ENCODE data around the gene TAF3.

Gene TAF3

DNA sequence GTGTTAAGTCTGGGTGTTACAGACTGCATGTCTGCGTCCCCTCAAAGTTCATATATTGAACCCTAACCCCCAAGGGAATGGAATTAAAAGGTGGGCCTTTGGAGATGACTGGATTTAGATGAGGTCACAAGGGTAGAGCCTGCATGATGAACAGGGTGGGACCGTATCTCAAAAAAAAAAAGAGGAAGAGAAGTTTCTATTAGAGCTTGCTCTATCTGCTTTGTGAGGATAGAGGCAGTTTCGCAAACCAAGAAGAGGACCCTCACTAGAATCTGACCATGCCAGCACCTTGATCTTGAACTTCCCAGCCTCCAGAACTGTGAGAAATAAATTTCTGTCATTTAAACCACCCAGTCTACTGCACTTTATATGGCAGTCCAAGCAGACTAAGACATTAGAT is 31.9 kb upstream of the TAF3 start:
- Histone ChIP-seq H3K36me3 (ENCODE audit: low read length) (no peaks in the 10 kb centered on the region), H3K4me3 (ENCODE audit: insufficient read depth, low read length, poor library complexity, severe bottlenecking) (peak overlapping the region; percentile 72), H3K9ac (ENCODE audit: low read length) (peak overlapping the region; percentile 91; the same call in 1 of the 2 replicates)

DNA sequence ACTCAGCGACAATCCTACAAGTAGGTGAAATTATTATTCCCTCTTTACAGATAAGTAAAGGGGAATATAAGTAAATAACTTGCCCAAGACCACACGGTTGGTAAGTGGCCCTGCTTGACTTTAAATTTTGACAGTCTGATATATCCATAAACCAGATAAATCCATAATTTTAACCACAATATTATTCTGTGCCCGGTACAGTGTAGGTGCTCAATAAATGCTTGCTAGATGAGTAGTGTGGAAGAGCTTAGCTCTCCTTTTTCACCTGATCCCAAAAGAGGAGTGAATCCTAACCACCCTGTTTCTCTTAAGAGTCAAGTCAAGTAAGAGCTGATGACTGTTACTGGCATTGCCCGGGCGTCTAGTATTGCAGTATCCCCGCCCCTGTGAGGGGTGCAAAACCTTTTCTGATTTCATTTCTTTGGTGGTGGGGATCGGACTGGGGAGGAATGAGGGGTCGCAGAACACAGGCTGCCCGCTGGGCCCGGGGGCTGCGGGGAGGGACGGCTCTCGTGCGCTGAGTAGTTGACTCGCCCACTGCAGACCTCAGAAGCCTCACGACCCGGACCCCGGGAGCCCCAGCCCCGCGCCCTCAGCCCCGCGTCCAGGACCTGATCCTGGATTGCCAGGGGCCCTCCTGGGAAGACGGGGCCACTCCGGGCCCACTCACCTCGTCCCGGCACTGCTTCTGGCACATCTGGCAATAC is 31.0 kb upstream of the TAF3 start:
- Histone ChIP-seq H3K27ac (ENCODE audit: low read depth, low read length) (no peak overlapping the region), H3K4me3 (ENCODE audit: insufficient read depth, low read length, poor library complexity, severe bottlenecking) (peak overlapping the region; percentile 72), H3F3A (ENCODE audit: insufficient read depth) (no peaks in the 10 kb centered on the region), H3K27me3 (ENCODE audit: low read length) (no peaks in the 10 kb centered on the region), H2AFZ (ENCODE audit: low read depth, low read length, severe bottlenecking) (peak overlapping the region; percentile 56), H3K9me2 (replicated peaks; ENCODE audit: insufficient read depth, low read length) (no peaks in the 10 kb centered on the region), H3K4me2 (ENCODE audit: low read depth, low read length, poor library complexity, severe bottlenecking) (peak overlapping the region; percentile 79), H4K20me1 (ENCODE audit: low read depth, low read length) (peaks cover 17% of the 10 kb centered on the region), H3K79me2 (ENCODE audit: insufficient read depth, low read length) (peaks cover 98% of the 10 kb centered on the region), H3K9ac (ENCODE audit: low read length) (peak overlapping the region; percentile 91), H3K9me3 (ENCODE audit: insufficient read depth, low read length) (no peaks in the 10 kb centered on the region), H3K36me3 (ENCODE audit: low read length) (no peaks in the 10 kb centered on the region)
- TF ChIP-seq, protein P1, sequence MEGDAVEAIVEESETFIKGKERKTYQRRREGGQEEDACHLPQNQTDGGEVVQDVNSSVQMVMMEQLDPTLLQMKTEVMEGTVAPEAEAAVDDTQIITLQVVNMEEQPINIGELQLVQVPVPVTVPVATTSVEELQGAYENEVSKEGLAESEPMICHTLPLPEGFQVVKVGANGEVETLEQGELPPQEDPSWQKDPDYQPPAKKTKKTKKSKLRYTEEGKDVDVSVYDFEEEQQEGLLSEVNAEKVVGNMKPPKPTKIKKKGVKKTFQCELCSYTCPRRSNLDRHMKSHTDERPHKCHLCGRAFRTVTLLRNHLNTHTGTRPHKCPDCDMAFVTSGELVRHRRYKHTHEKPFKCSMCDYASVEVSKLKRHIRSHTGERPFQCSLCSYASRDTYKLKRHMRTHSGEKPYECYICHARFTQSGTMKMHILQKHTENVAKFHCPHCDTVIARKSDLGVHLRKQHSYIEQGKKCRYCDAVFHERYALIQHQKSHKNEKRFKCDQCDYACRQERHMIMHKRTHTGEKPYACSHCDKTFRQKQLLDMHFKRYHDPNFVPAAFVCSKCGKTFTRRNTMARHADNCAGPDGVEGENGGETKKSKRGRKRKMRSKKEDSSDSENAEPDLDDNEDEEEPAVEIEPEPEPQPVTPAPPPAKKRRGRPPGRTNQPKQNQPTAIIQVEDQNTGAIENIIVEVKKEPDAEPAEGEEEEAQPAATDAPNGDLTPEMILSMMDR (IDR thresholded peaks at IDR 0.05; ENCODE audit: insufficient read depth, low read length, poor library complexity, severe bottlenecking) = no peak
- TF ChIP-seq EZH2phosphoT487 (conservative IDR thresholded peaks at IDR 0.05; ENCODE audit: low read length) = no peak

More for the DNA sequence above, 31.9 kb upstream of the TAF3 start:
- Histone ChIP-seq H3K9me3 (ENCODE audit: insufficient read depth, low read length) (no peaks in the 10 kb centered on the region), H2AFZ (ENCODE audit: low read depth, low read length, severe bottlenecking) (no peak overlapping the region), H3K27ac (ENCODE audit: low read depth, low read length) (no peak overlapping the region), H3F3A (ENCODE audit: insufficient read depth) (no peaks in the 10 kb centered on the region), H3K9me2 (replicated peaks; ENCODE audit: insufficient read depth, low read length) (no peaks in the 10 kb centered on the region), H3K79me2 (ENCODE audit: insufficient read depth, low read length) (peaks cover 94% of the 10 kb centered on the region), H3K4me2 (ENCODE audit: low read depth, low read length, poor library complexity, severe bottlenecking) (peak overlapping the region; percentile 79), H3K27me3 (ENCODE audit: low read length) (no peaks in the 10 kb centered on the region), H4K20me1 (ENCODE audit: low read depth, low read length) (peaks cover 17% of the 10 kb centered on the region)
- TF ChIP-seq, protein P1 (IDR thresholded peaks at IDR 0.05; ENCODE audit: insufficient read depth, low read length, poor library complexity, severe bottlenecking) = no peak
- no peak for TF ChIP-seq EZH2phosphoT487 (conservative IDR thresholded peaks at IDR 0.05; ENCODE audit: low read length)

DNA sequence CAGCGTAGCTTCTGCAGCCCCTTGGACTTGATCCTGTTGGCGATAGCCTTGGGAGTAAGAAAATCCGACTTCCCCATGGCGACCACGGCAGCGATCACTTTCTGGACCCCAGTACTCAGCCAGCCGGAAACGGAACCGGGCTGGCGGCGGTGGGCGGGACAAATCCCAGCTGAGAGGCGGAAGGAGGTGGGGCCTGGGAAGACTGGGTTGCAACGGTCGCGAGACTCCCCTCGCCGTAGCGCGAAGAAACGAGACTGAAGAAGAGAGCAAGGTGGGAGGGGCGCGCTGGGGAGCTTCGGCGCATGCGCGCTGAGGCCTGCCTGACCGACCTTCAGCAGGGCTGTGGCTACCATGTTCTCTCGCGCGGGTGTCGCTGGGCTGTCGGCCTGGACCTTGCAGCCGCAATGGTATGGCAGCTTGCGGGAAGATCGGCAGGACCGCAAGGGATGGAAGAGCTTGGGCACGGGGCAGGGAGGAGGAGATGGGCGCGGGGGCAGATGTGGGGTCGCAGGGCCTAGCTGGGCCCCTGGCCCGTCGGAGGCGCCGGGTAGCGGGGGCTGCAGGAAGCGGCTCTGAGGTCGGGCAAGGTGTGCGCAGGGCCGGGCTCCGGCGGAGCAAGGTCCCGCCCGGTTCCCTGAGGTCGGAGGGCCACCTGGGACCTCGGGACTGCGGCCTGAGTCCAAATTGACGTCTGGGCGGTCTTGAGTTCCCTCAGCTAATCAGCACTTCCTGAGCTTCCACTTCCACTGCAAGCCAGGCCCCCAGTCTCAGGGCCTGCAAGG is 30.3 kb upstream of the TAF3 start, which contains the start of the genes ATP5F1C and KIN:
TSS of gene ATP5F1C (plus strand) at position 321 of the 782 bp plus-strand sequence. CDS start at position 352, 31 bp downstream.
TSS of gene KIN (minus strand) at position 137 of the 782 bp plus-strand sequence. CDS start at position 77, 60 bp downstream.
- peaks cover 99% of the 10 kb centered on the region for H3K79me2 ChIP-seq (ENCODE audit: insufficient read depth, low read length)
- no peaks in the 10 kb centered on the region for H3K9me2 ChIP-seq (replicated peaks; ENCODE audit: insufficient read depth, low read length)
- peak within 1 kb of the TSS; percentile 28 for H3K27ac ChIP-seq (ENCODE audit: low read depth, low read length)
- no peaks in the 10 kb centered on the region for H3K9me3 ChIP-seq (ENCODE audit: insufficient read depth, low read length)
- H3F3A ChIP-seq (ENCODE audit: insufficient read depth) = no peaks in the 10 kb centered on the region
- H3K4me3 ChIP-seq (ENCODE audit: insufficient read depth, low read length, poor library complexity, severe bottlenecking) = peak within 1 kb of the TSS; percentile 72
- TF ChIP-seq EZH2phosphoT487 (conservative IDR thresholded peaks at IDR 0.05; ENCODE audit: low read length) = no peak
- H3K27me3 ChIP-seq (ENCODE audit: low read length) = no peaks in the 10 kb centered on the region
- no peaks in the 10 kb centered on the region for H3K36me3 ChIP-seq (ENCODE audit: low read length)
- peak within 1 kb of the TSS; percentile 96 for H3K4me2 ChIP-seq (ENCODE audit: low read depth, low read length, poor library complexity, severe bottlenecking)
- peak within 1 kb of the TSS; percentile 91 for H3K9ac ChIP-seq (ENCODE audit: low read length)
- H2AFZ ChIP-seq (ENCODE audit: low read depth, low read length, severe bottlenecking) = peak within 1 kb of the TSS; percentile 76
- peaks cover 17% of the 10 kb centered on the region for H4K20me1 ChIP-seq (ENCODE audit: low read depth, low read length)

Data from SU-DHL-6 (cell line).